Esophagus squamous epithelium (tissue), 5 donors: Measurements from ENCODE around the gene PPP2R2C. TPM values are rescaled to one million over a fixed set of nuclear protein-coding genes. Genes with fewer than 3 reads are reported as not detected.

Experiments
- DNase-seq: peaks from one replicate; lab custom pipeline; 2025; lab: John Stamatoyannopoulos, UW
- H3K27ac ChIP-seq, 4 donors: fragments of 200-600 bp; sonication (generic); one replicate each; pipeline ENCODE4 v1.5.1; 2016 to 2019; ENCODE audit warnings: mild to moderate bottlenecking in 1 of 4
- H3K27me3 ChIP-seq, 4 donors: fragments of 200-600 bp; sonication (generic); 1 replicate in 3 of 4; 2 replicates in 1 of 4; pipeline versions ENCODE4 v1.5.1 to v1.6.0; 2017 to 2021; ENCODE audit warnings: antibody characterized with exemption in 1 of 4
- H3K36me3 ChIP-seq, 3 donors: fragments of 200-600 bp; sonication (generic); one replicate each; pipeline ENCODE4 v1.5.1; 2016 to 2019
- H3K4me1 ChIP-seq, 3 donors: fragments of 200-600 bp; sonication (generic); one replicate each; pipeline ENCODE4 v1.5.1; 2017 to 2019
- H3K4me3 ChIP-seq, 4 donors: fragments of 200-600 bp; sonication (generic); 1 replicate in 3 of 4; 2 replicates in 1 of 4; pipeline ENCODE4 v1.5.1; 2016 to 2019; ENCODE audit warnings: mild to moderate bottlenecking in 2 of 4, moderate library complexity in 1 of 4
- H3K9me3 ChIP-seq, 3 donors: fragments of 200-600 bp; sonication (generic); one replicate each; pipeline ENCODE4 v1.5.1; 2016 to 2019
- POLR2A ChIP-seq, 4 donors: fragments of 450-650 bp; IDR thresholded peaks; one replicate each; pipeline ENCODE4 v1.6.1; 2017; ENCODE audit warnings: antibody characterized with exemption in 4 of 4, mild to moderate bottlenecking in 4 of 4, moderate library complexity in 3 of 4
- WGBS, 2 donors: methylation state at CpG; one replicate each; pipeline ENCODE4 v1.1.5; 2018; 5-methylcytosine and 5-hydroxymethylcytosine counted together
- intact Hi-C: fragments of 100-400 bp; cut with DNase I; formaldehyde crosslinking; loops from one replicate; pipeline ENCODE4 v1.15.0; 2022
- total RNA-seq, 4 donors: library from RNA; depleted of rRNA; stranded (reverse); fragments of >200 nt; gene quantifications; one replicate each; pipeline ENCODE4 v1.1.0, GENCODE V29; 2016
- TF ChIP-seq, protein P1 (sequence below), 6 experiments: fragments of 450-650 bp in 4 of 6; fragments of 200-600 bp in 2 of 6; sonication (generic) in 2 of 6; IDR thresholded peaks; one replicate each; pipeline ENCODE4 v1.5.1; 2016 to 2019; ENCODE audit warnings: antibody characterized with exemption in 6 of 6, mild to moderate bottlenecking in 4 of 6, moderate library complexity in 4 of 6
- donor health status: DM: yes; HTN: yes; CAD: no.

PPP2R2C gene
- total RNA-seq, 4 donors from 2014 or later: 26.9 to 76.3 (median 53.7) TPM

DNA sequence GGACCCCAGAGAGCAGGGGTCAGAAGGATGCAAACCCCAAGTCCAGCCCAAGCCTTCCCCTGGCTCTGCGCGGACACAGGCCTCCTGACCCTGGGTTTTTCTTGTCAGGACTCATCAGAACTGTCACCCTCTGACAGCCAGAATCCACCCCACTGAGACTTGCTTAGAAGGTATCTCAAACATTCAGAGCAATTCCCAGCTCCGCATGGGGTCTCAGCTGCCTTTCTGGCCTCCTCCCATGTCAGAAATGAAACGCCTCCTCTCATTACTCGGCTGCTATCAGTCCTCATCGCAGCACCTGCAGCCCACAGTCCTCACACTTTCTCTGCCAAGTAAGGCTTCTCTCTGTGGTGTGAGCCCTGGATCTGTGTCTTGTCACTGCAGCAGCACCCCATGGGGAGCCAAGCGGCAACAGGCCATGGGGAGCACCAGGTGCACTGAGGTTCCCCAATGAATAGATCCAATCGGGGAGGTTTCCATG lies 105.0 kb downstream of the PPP2R2C start:
- 54 to 58% methylated on average over 6 to 7 of the region's 8 CpGs for WGBS, 2 donors
- intact Hi-C loops: no loop called here

DNA sequence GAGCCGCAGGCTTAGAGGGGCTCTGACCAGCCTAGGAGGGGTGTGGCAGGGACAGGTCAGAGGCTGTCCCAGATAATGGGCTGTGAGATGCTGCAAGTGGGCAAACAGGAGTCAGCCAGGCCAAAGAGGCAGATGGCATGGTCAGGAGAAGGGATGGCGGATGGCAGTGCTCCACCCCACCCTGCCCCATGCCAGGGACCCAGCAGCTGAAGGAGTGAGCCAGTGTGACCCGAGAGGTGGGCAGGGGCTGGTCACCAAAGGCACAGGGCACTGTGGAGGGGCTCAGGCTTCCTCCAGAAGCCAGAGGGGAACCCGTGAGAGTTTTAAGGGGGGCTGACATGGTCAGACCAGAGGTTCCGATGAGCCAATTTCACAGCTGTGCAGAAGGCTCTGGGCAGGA lies 105.8 kb downstream of the PPP2R2C start:
- H3K4me3 ChIP-seq: no peak overlapping the region
- H3K27ac ChIP-seq: no peak overlapping the region
- H3K36me3 ChIP-seq: peaks cover 0 to 35% (median 0%) of the 10 kb centered on the region in 3 donors
- DNase-seq: no peak
- intact Hi-C loops: no loop called here
- no peaks in the 10 kb centered on the region for H3K4me1 ChIP-seq
- no peaks in the 10 kb centered on the region for H3K9me3 ChIP-seq
- TF ChIP-seq POLR2A (IDR thresholded peaks at IDR 0.05): no peak
- TF ChIP-seq, protein P1, sequence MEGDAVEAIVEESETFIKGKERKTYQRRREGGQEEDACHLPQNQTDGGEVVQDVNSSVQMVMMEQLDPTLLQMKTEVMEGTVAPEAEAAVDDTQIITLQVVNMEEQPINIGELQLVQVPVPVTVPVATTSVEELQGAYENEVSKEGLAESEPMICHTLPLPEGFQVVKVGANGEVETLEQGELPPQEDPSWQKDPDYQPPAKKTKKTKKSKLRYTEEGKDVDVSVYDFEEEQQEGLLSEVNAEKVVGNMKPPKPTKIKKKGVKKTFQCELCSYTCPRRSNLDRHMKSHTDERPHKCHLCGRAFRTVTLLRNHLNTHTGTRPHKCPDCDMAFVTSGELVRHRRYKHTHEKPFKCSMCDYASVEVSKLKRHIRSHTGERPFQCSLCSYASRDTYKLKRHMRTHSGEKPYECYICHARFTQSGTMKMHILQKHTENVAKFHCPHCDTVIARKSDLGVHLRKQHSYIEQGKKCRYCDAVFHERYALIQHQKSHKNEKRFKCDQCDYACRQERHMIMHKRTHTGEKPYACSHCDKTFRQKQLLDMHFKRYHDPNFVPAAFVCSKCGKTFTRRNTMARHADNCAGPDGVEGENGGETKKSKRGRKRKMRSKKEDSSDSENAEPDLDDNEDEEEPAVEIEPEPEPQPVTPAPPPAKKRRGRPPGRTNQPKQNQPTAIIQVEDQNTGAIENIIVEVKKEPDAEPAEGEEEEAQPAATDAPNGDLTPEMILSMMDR (IDR thresholded peaks at IDR 0.05): no peak
- WGBS, 2 donors: 76 to 85% methylated on average over 3 to 4 of the region's 5 CpGs
- H3K27me3 ChIP-seq: peaks cover 0 to 21% (median 0%) of the 10 kb centered on the region in 4 donors

More for the DNA sequence above, 105.0 kb downstream of the PPP2R2C start:
- H3K36me3 ChIP-seq: peaks cover 0 to 44% (median 0%) of the 10 kb centered on the region in 3 donors
- peaks cover 0 to 21% (median 0%) of the 10 kb centered on the region in 4 donors for H3K27me3 ChIP-seq
- no peak for DNase-seq
- no peaks in the 10 kb centered on the region for H3K4me1 ChIP-seq
- no peak overlapping the region for H3K4me3 ChIP-seq
- TF ChIP-seq POLR2A (IDR thresholded peaks at IDR 0.05): no peak
- TF ChIP-seq, protein P1 (IDR thresholded peaks at IDR 0.05): no peak
- no peaks in the 10 kb centered on the region for H3K9me3 ChIP-seq
- no peak overlapping the region for H3K27ac ChIP-seq

DNA sequence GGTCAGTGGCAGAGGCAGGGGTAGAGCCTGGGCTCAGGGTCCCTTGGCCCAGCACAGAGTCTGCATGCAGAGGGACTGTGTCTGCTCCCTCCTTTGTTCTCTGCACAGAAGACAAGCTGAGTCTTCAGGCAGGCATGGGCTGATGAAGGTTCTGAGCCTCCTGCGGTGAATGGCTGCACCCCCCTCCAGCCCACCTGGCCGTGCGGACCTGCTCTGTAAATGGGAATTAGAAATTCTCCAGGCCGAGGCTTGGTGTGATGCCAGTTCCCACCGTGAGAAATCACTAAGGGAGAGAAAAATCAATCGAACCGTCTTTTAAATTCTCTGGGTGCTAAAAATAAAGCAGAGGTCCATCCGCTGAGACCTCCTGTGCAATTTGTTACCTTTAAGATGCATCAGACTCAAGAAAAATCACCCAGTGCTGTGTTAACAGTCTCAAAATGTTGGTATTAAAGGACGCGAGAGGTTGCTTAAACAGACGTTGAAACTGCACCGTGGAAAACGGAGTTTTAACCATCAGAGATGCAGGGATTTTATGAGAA lies 106.8 kb downstream of the PPP2R2C start:
- WGBS, 2 donors: 67 to 82% methylated on average over 8 to 10 of the region's 13 CpGs
- Histone ChIP-seq H3K36me3 (peaks cover 0 to 26% (median 0%) of the 10 kb centered on the region in 3 donors), H3K4me3 (no peak overlapping the region), H3K27ac (no peak overlapping the region), H3K27me3 (peaks cover 0 to 21% (median 0%) of the 10 kb centered on the region in 4 donors), H3K9me3 (no peaks in the 10 kb centered on the region), H3K4me1 (no peaks in the 10 kb centered on the region)
- intact Hi-C loops: no loop called here
- TF ChIP-seq, protein P1 (IDR thresholded peaks at IDR 0.05): no peak
- TF ChIP-seq POLR2A (IDR thresholded peaks at IDR 0.05): no peak
- DNase-seq: no peak

DNA sequence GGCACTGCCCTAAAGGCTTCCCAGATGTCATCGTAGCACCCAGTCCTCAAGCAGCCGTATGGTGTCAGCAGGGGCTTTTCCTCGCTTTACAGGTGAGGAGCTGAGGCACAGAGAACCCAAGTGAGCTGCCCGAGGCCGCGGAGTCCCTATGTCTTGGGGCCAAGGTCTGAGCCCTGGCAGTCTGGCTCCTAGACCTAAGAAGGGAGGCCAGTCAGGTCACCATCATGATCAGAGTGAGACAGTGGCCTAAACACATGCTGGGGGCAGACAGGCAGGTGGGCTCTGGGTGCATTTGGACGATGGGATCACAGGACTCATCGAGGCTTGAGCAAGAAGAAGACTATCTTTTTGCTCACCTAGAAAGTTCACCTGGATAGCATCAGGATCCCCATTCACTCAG lies 107.8 kb downstream of the PPP2R2C start:
- Histone ChIP-seq H3K9me3 (no peaks in the 10 kb centered on the region), H3K4me1 (no peaks in the 10 kb centered on the region), H3K27ac (no peak overlapping the region), H3K4me3 (no peak overlapping the region), H3K36me3 (peaks cover 0 to 15% (median 0%) of the 10 kb centered on the region in 3 donors), H3K27me3 (peaks cover 0 to 17% (median 0%) of the 10 kb centered on the region in 4 donors)
- 87 to 95% methylated on average over 3 of the region's 8 CpGs for WGBS, 2 donors
- no peak for TF ChIP-seq POLR2A (IDR thresholded peaks at IDR 0.05)
- TF ChIP-seq, protein P1 (IDR thresholded peaks at IDR 0.05): no peak
- DNase-seq: no peak
- intact Hi-C loops: no loop called here

DNA sequence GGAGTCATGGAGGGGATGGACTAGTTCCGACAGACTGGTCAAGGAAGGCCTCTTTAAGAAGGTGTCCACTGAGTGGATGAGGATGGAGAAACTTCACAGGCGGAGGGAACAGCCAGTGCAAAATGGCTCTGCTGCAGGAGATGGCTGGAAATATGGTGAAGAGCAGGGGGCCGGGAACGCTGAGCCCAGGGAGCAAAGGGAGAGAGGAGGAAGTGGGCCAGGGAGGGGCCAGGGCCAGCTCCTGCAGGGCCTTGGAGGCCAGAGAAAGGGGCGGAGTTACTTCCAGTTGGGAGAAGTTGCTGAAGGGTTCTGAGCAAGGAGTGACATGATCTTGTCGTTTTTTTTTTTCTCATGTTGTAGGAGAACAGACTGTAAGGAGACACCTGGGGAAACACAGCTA lies 108.3 kb downstream of the PPP2R2C start:
- Histone ChIP-seq H3K36me3 (peaks cover 0 to 13% (median 0%) of the 10 kb centered on the region in 3 donors), H3K27me3 (peaks cover 0 to 12% (median 0%) of the 10 kb centered on the region in 4 donors), H3K4me3 (no peak overlapping the region), H3K9me3 (no peaks in the 10 kb centered on the region), H3K4me1 (no peaks in the 10 kb centered on the region), H3K27ac (no peak overlapping the region)
- intact Hi-C loops: no loop called here
- TF ChIP-seq, protein P1 (IDR thresholded peaks at IDR 0.05): no peak
- TF ChIP-seq POLR2A (IDR thresholded peaks at IDR 0.05): no peak
- DNase-seq: no peak
- 71 to 89% methylated on average over 6 of the region's 6 CpGs for WGBS, 2 donors
